HepG2 (cell line): Measurements from ENCODE around the gene PXMP4.

Source experiments
- ATF3 ChIP-seq: sonication (generic); formaldehyde crosslinking; IDR thresholded peaks from 2 replicates; pipeline ENCODE4 v1.4.0; 2020; ENCODE audit warnings: missing genetic modification reagents
- ATF7 ChIP-seq, 2 experiments: fragments of 450-650 bp in 1 of 2; sonication (generic) in 1 of 2; formaldehyde crosslinking in 1 of 2; IDR thresholded peaks; 2 replicates each; pipeline versions ENCODE4 v1.4.0 to v1.6.1; 2016 to 2020; ENCODE audit warnings: antibody characterized with exemption in 1 of 2, mild to moderate bottlenecking in 1 of 2, missing genetic modification reagents in 1 of 2
- BHLHE40 ChIP-seq: IDR thresholded peaks from 2 replicates; pipeline ENCODE4 v1.6.1; 2011; ENCODE audit warnings: low read length, improper control_type of control experiment
- BRD4 ChIP-seq: sonication (generic); formaldehyde crosslinking; IDR thresholded peaks from 2 replicates; pipeline ENCODE4 v1.4.0; 2020; ENCODE audit warnings: missing genetic modification reagents
- CEBPB ChIP-seq: IDR thresholded peaks from 2 replicates; pipeline ENCODE4 v1.6.1; 2011; ENCODE audit warnings: low read depth, low read length, improper control_type of control experiment, borderline replicate concordance
- CTCF ChIP-seq: sonication (generic); formaldehyde crosslinking; IDR thresholded peaks from 2 replicates; pipeline ENCODE4 v1.5.0; 2020; ENCODE audit warnings: mild to moderate bottlenecking, missing genetic modification reagents, moderate library complexity
- EHMT2 ChIP-seq: fragments of 200-600 bp; sonication (generic); IDR thresholded peaks from 2 replicates; pipeline ENCODE4 v1.7.0; 2017; ENCODE audit warnings: antibody characterized with exemption, low read depth, low read length, borderline replicate concordance
- EZH2 ChIP-seq: conservative IDR thresholded peaks from 2 replicates; pipeline ENCODE4 v1.6.1; 2012; ENCODE audit warnings: mild to moderate bottlenecking, low read depth, low read length, moderate library complexity
- FOXA1 ChIP-seq, 2 experiments: fragments of 450-650 bp in 1 of 2; sonication (generic) in 1 of 2; formaldehyde crosslinking in 1 of 2; IDR thresholded peaks; 2 replicates each; pipeline versions ENCODE4 v1.4.0 to v1.6.1; 2016 to 2020; ENCODE audit warnings: missing genetic modification reagents in 1 of 2
- GABPB1 ChIP-seq: IDR thresholded peaks from 2 replicates; pipeline ENCODE4 v1.6.1; 2016; ENCODE audit warnings: mild to moderate bottlenecking, missing genetic modification reagents, moderate library complexity, missing compliant biosample characterization
- MAFF ChIP-seq: IDR thresholded peaks from 2 replicates; pipeline ENCODE4 v1.6.1; 2011; ENCODE audit warnings: low read depth, low read length, improper control_type of control experiment
- TFAP4 ChIP-seq: sonication (generic); IDR thresholded peaks from 2 replicates; pipeline ENCODE4 v1.6.1; 2016; ENCODE audit warnings: low read depth, borderline replicate concordance
- ZNF138 ChIP-seq: sonication (generic); formaldehyde crosslinking; IDR thresholded peaks from 2 replicates; pipeline ENCODE4 v1.5.0; 2020; ENCODE audit warnings: mild to moderate bottlenecking, low read depth, missing genetic modification reagents
- TF ChIP-seq, protein P1 (sequence below): sonication (generic); formaldehyde crosslinking; IDR thresholded peaks from 2 replicates; pipeline ENCODE4 v1.5.0; 2020; ENCODE audit warnings: mild to moderate bottlenecking, missing genetic modification reagents, borderline replicate concordance

- TF ChIP-seq GABPB1 (CRISPR knock-in tag), result no peak
- no peak for TF ChIP-seq MAFF
- no peak for TF ChIP-seq ZNF138 (CRISPR knock-in tag)
- TF ChIP-seq CTCF (CRISPR knock-in tag), result no peak
- no peak for TF ChIP-seq BRD4 (CRISPR knock-in tag)
- no peak for TF ChIP-seq FOXA1 (IDR thresholded peaks at IDR 0.05)
- no peak for TF ChIP-seq FOXA1 (CRISPR knock-in tag; IDR thresholded peaks at IDR 0.05)
- no peak for TF ChIP-seq EHMT2
- no peak for TF ChIP-seq EZH2
- TF ChIP-seq, protein P1, sequence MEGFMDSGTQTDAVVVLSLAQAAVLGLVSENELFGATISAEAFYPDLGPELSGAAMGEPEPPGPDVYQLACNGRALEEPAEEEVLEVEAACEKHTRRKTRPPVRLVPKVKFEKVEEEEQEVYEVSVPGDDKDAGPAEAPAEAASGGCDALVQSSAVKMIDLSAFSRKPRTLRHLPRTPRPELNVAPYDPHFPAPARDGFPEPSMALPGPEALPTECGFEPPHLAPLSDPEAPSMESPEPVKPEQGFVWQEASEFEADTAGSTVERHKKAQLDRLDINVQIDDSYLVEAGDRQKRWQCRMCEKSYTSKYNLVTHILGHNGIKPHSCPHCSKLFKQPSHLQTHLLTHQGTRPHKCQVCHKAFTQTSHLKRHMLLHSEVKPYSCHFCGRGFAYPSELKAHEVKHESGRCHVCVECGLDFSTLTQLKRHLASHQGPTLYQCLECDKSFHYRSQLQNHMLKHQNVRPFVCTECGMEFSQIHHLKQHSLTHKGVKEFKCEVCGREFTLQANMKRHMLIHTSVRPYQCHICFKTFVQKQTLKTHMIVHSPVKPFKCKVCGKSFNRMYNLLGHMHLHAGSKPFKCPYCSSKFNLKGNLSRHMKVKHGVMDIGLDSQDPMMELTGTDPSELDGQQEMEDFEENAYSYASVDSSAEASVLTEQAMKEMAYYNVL (CRISPR knock-in tag), result no peak
- TF ChIP-seq BHLHE40, result no peak
- no peak for TF ChIP-seq ATF3
- no peak for TF ChIP-seq TFAP4
- TF ChIP-seq ATF7 (IDR thresholded peaks at IDR 0.05), result no peak
- no peak for TF ChIP-seq ATF7 (CRISPR knock-in tag; IDR thresholded peaks at IDR 0.05)
- TF ChIP-seq CEBPB, result no peak
Measured at GRCh38 chr20:33753763-33754162, 33.7 kb upstream of the PXMP4 start.
